Caco-2 (cell line): ENCODE measurements around the gene ENTPD7. TPM values are rescaled to one million over a fixed set of nuclear protein-coding genes. Genes with fewer than 3 reads are reported as not detected.

Experiments used
- BruUV-seq: library from RNA; stranded (reverse); fragments of 400-500 nt; replicated peaks from 2 replicates; lab custom pipeline; 2021; lab: Mats Ljungman, UMichigan
- CTCF ChIA-PET: fragments of 300-600 bp; sonication (Branson Sonifier 250); formaldehyde crosslinking; loops from one replicate; lab custom pipeline; 2022; ENCODE audit warnings: antibody characterized with exemption; lab: Charles Lee
- POLR2A ChIA-PET: fragments of 300-600 bp; sonication (Branson Sonifier 250); formaldehyde crosslinking; loops from one replicate; lab custom pipeline; 2022; ENCODE audit warnings: antibody characterized with exemption; lab: Charles Lee
- DNase-seq, 2 experiments: peaks; one replicate each; pipeline versions ENCODE4 v3.0.0 to v3.0.0-alpha.2; 2020 to 2022
- H3K27me3 ChIP-seq: replicated peaks from 2 replicates; pipeline ENCODE4 v1.6.0; 2011; ENCODE audit warnings: low read length; ENCODE audit not compliant: control insufficient read depth, insufficient read depth
- H3K36me3 ChIP-seq: 2 replicates; pipeline ENCODE4 v1.5.1; 2011; ENCODE audit warnings: low read length; ENCODE audit not compliant: control insufficient read depth, insufficient read depth
- H3K4me1 ChIP-seq: fragments of 250-450 bp; sonication (Bioruptor Pico); 2 replicates; pipeline ENCODE4 v1.5.1; 2020; ENCODE audit warnings: mild to moderate bottlenecking
- H3K4me3 ChIP-seq: 2 replicates; pipeline ENCODE4 v1.5.1; 2011; ENCODE audit warnings: low read depth, mild to moderate bottlenecking, control low read depth, low read length
- H3K9me3 ChIP-seq: fragments of 250-450 bp; sonication (Bioruptor Pico); 2 replicates; pipeline ENCODE4 v1.5.1; 2020; ENCODE audit warnings: mild to moderate bottlenecking, moderate library complexity
- H3K27ac Mint-ChIP-seq: one replicate; pipeline ENCODE4 v1.8.0; 2022; ENCODE audit warnings: mixed read lengths; ENCODE audit not compliant: unreplicated experiment
- H3K27me3 Mint-ChIP-seq: one replicate; pipeline ENCODE4 v1.8.0; 2022; ENCODE audit warnings: mixed read lengths; ENCODE audit not compliant: insufficient read depth, unreplicated experiment
- H3K36me3 Mint-ChIP-seq: one replicate; pipeline ENCODE4 v1.8.0; 2022; ENCODE audit warnings: mild to moderate bottlenecking, mixed read lengths; ENCODE audit not compliant: insufficient read depth, unreplicated experiment
- H3K4me1 Mint-ChIP-seq: one replicate; pipeline ENCODE4 v1.8.0; 2022; ENCODE audit warnings: low read depth, mixed read lengths; ENCODE audit not compliant: unreplicated experiment
- H3K4me3 Mint-ChIP-seq: one replicate; pipeline ENCODE4 v1.8.0; 2022; ENCODE audit warnings: mild to moderate bottlenecking, moderate library complexity, mixed read lengths; ENCODE audit not compliant: unreplicated experiment
- H3K9me3 Mint-ChIP-seq: one replicate; pipeline ENCODE4 v1.8.0; 2022; ENCODE audit warnings: mixed read lengths; ENCODE audit not compliant: unreplicated experiment
- intact Hi-C: fragments of 100-400 bp; cut with micrococcal nuclease; formaldehyde crosslinking; loops from one replicate; pipeline ENCODE4 v1.10.0; 2022; ENCODE audit not compliant: unreplicated experiment
- total RNA-seq: library from RNA; stranded (reverse); gene quantifications from 2 replicates; pipeline ENCODE4 v1.2.3, GENCODE V29; 2022
- TF ChIP-seq, protein P1 (sequence below), 2 experiments: fragments of 200-600 bp in 1 of 2; IDR thresholded peaks; 1 replicate in 1 of 2; 2 replicates in 1 of 2; pipeline versions ENCODE4 v1.5.1 to v1.8.0; 2011 to 2022; ENCODE audit warnings: antibody characterized with exemption in 1 of 2, control low read depth in 1 of 2, inconsistent platforms in 1 of 2, low read depth in 1 of 2, low read length in 1 of 2, mild to moderate bottlenecking in 1 of 2, moderate library complexity in 1 of 2; ENCODE audit not compliant: insufficient read depth in 1 of 2, severe bottlenecking in 1 of 2, unreplicated experiment in 1 of 2

The ENTPD7 gene
- total RNA-seq, 1 experiment from 2014 or later: 36.0 TPM

DNA sequence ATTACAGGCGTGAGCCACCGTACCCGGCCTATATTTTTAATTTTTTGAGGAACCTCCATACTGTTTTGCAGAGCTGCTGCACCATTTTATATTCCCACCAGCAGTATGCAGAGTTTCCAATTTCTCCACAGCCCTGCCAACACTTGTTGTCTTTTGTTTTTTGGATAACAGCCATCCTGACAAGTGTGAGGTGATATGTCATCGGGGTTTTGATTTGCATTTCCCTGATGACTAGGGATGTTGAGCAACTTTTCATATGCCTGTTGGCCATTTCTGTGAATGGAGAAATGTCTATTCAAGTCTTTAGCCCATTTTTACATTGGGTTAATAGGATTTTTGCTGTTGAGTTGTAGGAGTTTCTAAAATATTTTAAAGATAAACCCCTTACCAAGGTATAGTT lies 22.2 kb downstream of the ENTPD7 start:
- H3K27me3 ChIP-seq: no peaks in the 10 kb centered on the region
- H3K9me3 ChIP-seq: no peaks in the 10 kb centered on the region
- CTCF ChIA-PET: interaction anchor here (0.8 to 1.8 kb wide), 2 partner anchors 22 to 51 kb away, joined by 5 to 6 read pairs; partner anchors contain the start of gene ENTPD7
- DNase-seq: no peak
- no peak overlapping the region for H3K4me3 ChIP-seq
- Mint-ChIP-seq H3K27me3 (no peaks in the 10 kb centered on the region), H3K36me3 (peaks cover 44% of the 10 kb centered on the region), H3K27ac (peak overlapping the region; percentile 53), H3K4me3 (no peak overlapping the region), H3K4me1 (peaks cover 6% of the 10 kb centered on the region), H3K9me3 (no peaks in the 10 kb centered on the region)
- H3K4me1 ChIP-seq: no peaks in the 10 kb centered on the region; the same call in 1 of the 2 replicates
- POLR2A ChIA-PET: interaction anchor here (1.4 kb wide), 1 partner anchor 22 kb away, joined by 6 read pairs; the partner anchor contains the start of gene ENTPD7
- intact Hi-C loops: no loop called here
- TF ChIP-seq, protein P1, sequence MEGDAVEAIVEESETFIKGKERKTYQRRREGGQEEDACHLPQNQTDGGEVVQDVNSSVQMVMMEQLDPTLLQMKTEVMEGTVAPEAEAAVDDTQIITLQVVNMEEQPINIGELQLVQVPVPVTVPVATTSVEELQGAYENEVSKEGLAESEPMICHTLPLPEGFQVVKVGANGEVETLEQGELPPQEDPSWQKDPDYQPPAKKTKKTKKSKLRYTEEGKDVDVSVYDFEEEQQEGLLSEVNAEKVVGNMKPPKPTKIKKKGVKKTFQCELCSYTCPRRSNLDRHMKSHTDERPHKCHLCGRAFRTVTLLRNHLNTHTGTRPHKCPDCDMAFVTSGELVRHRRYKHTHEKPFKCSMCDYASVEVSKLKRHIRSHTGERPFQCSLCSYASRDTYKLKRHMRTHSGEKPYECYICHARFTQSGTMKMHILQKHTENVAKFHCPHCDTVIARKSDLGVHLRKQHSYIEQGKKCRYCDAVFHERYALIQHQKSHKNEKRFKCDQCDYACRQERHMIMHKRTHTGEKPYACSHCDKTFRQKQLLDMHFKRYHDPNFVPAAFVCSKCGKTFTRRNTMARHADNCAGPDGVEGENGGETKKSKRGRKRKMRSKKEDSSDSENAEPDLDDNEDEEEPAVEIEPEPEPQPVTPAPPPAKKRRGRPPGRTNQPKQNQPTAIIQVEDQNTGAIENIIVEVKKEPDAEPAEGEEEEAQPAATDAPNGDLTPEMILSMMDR (IDR thresholded peaks at IDR 0.05; ENCODE audit: insufficient read depth in 1 of 2, low read depth in 1 of 2, low read length in 1 of 2, severe bottlenecking in 1 of 2, unreplicated experiment in 1 of 2): no peak
- BruUV-seq: no TSS peak
- H3K36me3 ChIP-seq: 0 out of 2 replicates have a peak, but pooled peaks cover 2% of the 10 kb centered on the region

DNA sequence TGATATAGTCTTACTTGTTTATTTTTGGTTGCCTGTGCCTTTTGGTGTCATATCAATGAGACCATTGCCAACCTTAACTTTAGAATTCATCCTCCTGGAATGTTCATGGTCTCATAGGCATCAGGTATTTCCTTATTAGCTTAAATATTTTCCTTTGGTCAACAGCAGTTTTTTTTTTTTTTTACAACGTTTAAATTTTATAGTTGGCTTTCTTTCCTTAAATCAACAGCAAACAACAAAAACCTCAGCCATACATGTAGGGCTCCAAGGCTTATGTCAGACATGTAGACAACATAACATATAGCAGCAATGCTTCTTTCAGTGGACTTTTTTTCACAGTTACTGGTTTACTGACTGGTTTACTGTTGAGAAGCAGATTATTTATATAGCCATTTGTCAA lies 22.7 kb downstream of the ENTPD7 start:
- no peak overlapping the region for H3K4me3 ChIP-seq
- no peak for DNase-seq
- intact Hi-C loops: loop anchor here (1.0 kb wide), 1 partner anchor 52 kb away; no protein-coding TSS in a partner anchor
- H3K27ac Mint-ChIP-seq: peak overlapping the region; percentile 53
- ChIA-PET POLR2A (interaction anchor here (1.4 kb wide), 1 partner anchor 23 kb away, joined by 6 read pairs; the partner anchor contains the start of gene ENTPD7), CTCF (interaction anchor here (0.8 to 1.8 kb wide), 4 partner anchors 23 to 61 kb away, joined by 3 to 6 read pairs (median 5); partner anchors contain the start of genes ENTPD7 and SLC25A28)
- no peaks in the 10 kb centered on the region for H3K9me3 Mint-ChIP-seq
- BruUV-seq: no TSS peak
- H3K4me3 Mint-ChIP-seq: no peak overlapping the region
- H3K4me1 ChIP-seq: no peaks in the 10 kb centered on the region; the same call in 1 of the 2 replicates
- H3K9me3 ChIP-seq: no peaks in the 10 kb centered on the region
- H3K36me3 ChIP-seq: 0 out of 2 replicates have a peak, but pooled peaks cover 2% of the 10 kb centered on the region
- H3K4me1 Mint-ChIP-seq: peaks cover 6% of the 10 kb centered on the region
- H3K36me3 Mint-ChIP-seq: peaks cover 44% of the 10 kb centered on the region
- TF ChIP-seq, protein P1 (IDR thresholded peaks at IDR 0.05; ENCODE audit: insufficient read depth in 1 of 2, low read depth in 1 of 2, low read length in 1 of 2, severe bottlenecking in 1 of 2, unreplicated experiment in 1 of 2): no peak
- H3K27me3 Mint-ChIP-seq: no peaks in the 10 kb centered on the region
- no peaks in the 10 kb centered on the region for H3K27me3 ChIP-seq

DNA sequence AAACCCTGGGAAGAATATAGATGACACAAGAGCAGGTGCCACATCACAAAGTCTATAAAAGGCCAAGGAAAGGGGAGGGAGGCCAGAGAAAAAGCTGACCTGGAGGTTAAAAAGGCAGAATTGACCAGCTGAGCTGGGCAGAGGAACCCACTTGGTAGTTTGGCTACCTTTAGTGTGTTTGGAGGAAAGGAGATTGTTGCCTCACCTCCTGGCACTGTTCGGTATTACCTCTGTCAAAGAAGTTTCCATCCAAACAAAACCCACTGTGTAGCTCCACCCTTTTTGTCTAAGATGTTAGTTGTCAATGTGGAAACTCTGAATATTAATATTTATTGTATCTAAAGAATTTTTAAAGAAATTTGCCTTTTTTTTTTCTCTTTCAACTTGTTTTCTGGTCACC lies 23.4 kb downstream of the ENTPD7 start:
- CTCF ChIA-PET: interaction anchor here (0.7 to 1.8 kb wide), 5 partner anchors 24 to 62 kb away, joined by 3 to 6 read pairs (median 3); partner anchors contain the start of genes ENTPD7 and SLC25A28

More for the DNA sequence above, 23.4 kb downstream of the ENTPD7 start:
- no peaks in the 10 kb centered on the region for H3K27me3 ChIP-seq
- peak in 1 of 2 experiments; percentile 38 for DNase-seq
- H3K36me3 Mint-ChIP-seq: peaks cover 50% of the 10 kb centered on the region
- H3K4me3 Mint-ChIP-seq: no peak overlapping the region
- H3K4me3 ChIP-seq: no peak overlapping the region
- H3K9me3 Mint-ChIP-seq: no peaks in the 10 kb centered on the region
- H3K27ac Mint-ChIP-seq: no peak overlapping the region
- 0 out of 2 replicates have a peak, but pooled peaks cover 2% of the 10 kb centered on the region for H3K36me3 ChIP-seq
- BruUV-seq: no TSS peak
- H3K27me3 Mint-ChIP-seq: no peaks in the 10 kb centered on the region
- peaks cover 6% of the 10 kb centered on the region for H3K4me1 Mint-ChIP-seq
- TF ChIP-seq, protein P1 (IDR thresholded peaks at IDR 0.05; ENCODE audit: insufficient read depth in 1 of 2, low read depth in 1 of 2, low read length in 1 of 2, severe bottlenecking in 1 of 2, unreplicated experiment in 1 of 2): peak; percentile 51 to 52
- H3K9me3 ChIP-seq: no peaks in the 10 kb centered on the region
- intact Hi-C loops: loop anchor here (1.0 kb wide), 2 partner anchors 29 to 52 kb away; no protein-coding TSS in a partner anchor
- POLR2A ChIA-PET: interaction anchor here (0.6 to 1.4 kb wide), 2 partner anchors 23 to 37 kb away, joined by 5 to 6 read pairs; partner anchors contain the start of gene ENTPD7
- H3K4me1 ChIP-seq: no peaks in the 10 kb centered on the region; the same call in 1 of the 2 replicates
